Measurements from ENCODE around the gene PSMA5.
"Not testable (repeated sequence)": the region's sequence is repeated elsewhere in the genome, so short reads cannot be mapped to it uniquely, and the experiment has no call there.

The PSMA5 gene

DNA sequence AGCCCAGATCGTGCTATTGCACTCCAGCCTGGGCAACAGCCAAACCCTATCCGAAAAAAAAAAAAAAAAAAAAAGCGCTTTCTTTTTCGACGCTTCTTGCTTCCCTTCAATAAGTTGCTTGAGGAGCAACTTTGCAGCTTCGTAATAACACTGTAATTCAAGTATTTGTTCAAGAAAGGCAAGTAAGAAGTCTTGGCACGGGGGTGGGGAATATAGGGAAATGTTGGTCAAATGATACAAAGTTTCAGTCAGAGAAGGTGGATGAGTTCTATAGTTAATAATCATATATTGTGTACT lies 871 bp upstream of the PSMA5 start:
- DNase-seq = no peak

DNA sequence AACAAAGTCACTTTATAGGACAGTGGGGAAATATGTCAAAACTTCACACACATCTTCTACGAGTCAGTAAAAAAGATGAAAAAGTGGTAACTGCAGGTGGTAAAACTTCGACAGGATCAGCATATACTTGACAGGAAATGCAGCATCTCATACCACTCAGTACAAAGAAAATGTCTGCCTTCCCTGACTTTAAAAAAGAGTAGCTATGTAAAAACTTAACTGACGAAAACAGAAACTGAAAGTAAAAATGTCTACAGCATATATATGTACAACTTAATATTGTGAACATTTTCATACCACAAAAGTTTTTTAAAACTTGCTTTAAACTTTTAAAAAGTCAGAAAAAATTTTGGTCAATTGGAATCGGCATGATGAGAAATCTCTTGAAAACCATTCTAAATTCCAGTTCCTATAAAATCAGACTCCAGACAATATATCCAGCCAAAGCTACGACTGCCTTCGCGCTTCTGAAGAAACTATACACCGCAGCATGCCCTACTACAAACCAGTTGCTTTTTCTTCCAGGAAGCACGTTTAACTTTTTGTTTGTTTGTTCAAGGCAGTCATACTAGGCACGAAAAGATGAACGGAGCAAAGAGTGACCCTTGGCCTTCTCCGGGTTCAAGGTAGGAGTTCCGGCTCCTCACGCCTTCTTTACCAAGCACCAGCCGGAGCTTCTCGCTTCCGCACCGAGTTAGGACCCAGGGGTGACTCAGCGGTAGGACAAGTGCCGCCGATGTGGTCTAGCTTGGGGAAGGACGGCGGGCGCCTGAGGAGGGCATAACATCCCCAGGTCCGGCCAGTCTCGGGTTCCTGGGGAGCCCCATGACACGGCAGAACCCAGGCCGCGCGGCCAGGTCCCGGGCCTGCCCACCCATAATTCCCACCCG lies 612 bp downstream of the PSMA5 start:
- DNase-seq = peak; percentile 66

- no peak for DNase-seq
Measured at GRCh38 chr1:109423498-109423897, 2.8 kb downstream of the PSMA5 start.

GRCh38 chr1:109412551-109412950 lies 13.7 kb downstream of the PSMA5 start:
- no peak for DNase-seq

- peak; percentile 25 for DNase-seq
Measured at GRCh38 chr1:109404838-109405237, 21.4 kb downstream of the PSMA5 start.

- no peak for DNase-seq
Measured at GRCh38 chr1:109402025-109402424, 24.2 kb downstream of the PSMA5 start.

GRCh38 chr1:109400035-109400655 lies 26.1 kb downstream of the PSMA5 start:
- DNase-seq = no peak

DNA sequence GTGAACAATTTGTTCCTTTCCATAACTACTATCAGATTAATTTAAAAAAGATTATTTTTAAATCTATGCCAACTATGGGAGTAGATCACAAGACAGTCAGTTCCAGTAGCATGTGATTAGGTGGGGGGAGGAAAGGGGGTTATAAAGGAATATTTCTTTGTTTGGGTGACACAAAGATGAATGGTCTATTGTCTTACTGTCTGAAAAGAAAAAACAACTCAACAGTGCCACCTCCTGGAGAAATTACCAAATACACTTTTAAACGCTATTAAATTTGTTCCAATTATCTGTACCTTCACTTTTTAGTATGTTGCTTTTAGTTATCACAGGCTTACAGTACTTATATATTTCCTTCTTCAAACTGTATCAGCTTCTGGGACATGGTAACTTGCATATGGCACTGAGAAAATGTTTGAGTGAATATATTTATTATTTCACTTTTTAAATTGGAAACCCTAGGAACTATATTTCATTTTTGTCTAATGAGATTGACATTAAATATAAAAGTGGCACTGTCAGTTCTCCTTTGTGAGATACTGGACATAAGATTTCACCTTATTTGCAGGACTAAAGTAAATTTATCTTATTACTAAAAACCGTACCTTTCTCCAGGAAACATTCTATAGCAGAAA lies 26.8 kb downstream of the PSMA5 start:
- DNase-seq = peak; percentile 18

DNA sequence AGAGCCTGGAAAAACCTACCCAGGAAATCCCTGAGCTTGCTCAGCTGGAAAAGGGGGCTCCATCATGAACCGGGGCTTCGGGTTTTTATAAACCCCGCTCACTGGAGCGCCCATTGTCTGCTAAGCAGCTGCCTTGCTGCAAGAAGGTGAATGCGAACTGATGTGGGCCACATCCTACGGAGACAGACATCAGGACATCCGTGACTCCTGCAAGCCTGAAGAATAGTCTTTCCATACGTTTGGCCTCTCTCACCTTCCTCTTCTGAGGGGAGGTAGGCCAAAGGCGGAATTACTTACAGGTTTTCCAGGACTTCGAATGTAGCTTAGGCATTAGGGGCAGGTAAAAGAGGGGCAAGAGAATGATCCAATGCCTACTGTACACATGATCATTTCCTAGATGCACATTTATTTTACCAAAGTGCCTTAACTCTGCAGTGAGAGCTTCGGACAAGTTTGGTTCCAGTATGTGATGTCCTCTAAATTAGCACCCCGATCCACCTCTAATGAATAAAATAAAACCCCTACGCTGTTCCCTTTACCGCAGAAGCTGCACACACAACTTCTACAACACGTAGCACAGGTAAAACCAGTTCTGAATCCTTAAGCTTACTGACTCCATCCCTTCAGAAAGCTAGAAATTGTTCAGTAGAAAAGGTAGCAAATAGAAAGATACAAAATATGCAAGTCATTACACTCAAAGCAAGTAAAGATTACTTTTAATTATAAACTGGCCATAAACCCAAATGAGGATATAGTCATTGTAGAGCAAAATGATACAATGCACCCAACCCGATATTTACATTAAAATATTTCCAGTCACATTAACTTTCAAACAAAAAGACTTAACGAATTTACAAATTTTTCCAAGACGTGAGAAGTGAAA lies 27.7 kb downstream of the PSMA5 start:
- DNase-seq = no peak

DNA sequence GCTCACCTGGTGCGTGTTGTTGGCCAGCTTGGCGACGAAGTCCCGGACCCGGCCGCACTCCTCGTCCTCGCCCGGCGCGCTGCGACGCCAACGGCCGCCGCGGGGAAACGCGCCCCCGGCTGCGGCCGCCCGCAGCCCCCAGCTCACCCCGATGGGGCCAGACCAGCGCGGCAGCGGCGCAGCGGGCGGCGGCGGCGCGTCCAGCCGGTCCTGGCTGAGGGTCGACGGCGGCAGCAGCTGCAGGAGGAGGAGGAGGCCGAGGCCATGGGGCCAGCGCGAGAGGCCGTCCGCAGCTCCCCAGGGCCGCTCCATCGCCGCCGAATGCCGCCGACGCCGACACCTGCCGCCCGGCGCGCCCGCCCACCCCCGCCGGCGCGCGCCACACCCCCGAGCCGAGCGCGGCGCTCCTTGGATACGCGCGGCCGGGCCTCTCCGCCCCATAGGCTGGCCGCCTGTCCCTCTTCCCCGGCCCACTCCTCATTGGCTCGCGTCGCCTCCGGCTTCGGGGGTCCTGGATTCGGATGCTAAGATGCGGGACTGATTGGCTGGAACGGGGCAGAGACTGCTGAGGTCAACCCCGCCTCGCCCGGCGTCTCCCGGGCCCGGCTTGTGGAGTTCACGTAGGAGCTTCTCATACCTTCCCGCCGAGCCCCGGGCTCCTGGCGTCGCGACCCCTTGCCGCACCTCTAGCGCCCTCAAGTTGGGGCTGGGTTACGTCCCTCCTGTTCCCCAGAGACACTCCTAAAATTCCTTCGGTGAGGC lies 28.5 kb downstream of the PSMA5 start, which contains the start of gene SORT1:
SORT1 (minus strand) TSS at position 338 of the 762 bp plus-strand sequence; CDS start at position 312, 26 bp downstream.
- no peak for DNase-seq

DNA sequence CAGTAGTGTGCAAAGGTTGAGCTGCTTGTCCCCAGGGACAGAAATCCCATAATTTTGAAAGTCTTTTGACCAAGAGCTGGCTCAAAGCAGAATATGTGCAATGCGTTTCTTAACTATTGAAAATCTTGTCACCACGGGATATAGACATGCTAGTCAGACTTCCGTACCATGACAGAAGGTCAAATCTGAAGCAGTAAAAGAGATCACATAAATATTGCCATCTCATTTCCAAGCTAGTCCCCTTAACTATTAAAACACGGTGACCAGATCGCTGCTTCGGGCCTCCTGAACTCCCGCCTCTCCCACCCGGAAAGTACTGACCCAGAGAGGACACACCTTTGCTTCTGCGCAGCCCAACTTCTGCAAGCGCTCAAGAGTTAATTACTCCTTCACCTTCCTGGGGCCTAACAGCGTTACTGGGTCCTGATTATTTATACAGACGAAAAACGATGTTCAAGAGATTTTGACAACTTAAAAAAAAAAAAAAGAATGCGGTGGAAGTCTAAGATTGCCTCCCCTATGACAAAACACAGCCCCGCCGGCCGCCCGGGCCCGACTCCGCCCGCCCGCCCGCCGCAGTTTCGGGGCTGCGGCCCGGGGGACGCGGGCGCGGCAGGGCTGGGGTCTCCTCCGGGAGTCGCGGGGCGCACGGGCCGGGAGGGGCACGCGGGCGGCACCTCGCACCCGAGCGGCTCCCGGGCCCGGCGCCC lies 29.2 kb downstream of the PSMA5 start:
- DNase-seq = no peak

DNA sequence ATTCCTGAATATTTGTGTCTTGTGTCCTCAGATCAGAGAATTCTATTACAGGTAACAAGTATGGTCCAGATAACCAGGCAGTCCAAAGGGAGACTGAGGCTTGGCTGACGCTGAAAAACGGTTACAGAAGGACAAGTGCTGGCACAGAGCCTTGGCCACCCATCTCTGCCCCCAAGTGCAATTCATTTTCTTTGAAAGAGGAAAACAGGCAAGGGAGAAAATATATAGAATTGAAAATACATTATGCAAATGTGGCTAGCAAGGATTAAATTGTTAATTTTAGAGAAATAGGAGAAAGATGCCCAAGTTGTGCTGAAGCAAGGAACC lies 29.8 kb downstream of the PSMA5 start:
- DNase-seq = no peak

DNA sequence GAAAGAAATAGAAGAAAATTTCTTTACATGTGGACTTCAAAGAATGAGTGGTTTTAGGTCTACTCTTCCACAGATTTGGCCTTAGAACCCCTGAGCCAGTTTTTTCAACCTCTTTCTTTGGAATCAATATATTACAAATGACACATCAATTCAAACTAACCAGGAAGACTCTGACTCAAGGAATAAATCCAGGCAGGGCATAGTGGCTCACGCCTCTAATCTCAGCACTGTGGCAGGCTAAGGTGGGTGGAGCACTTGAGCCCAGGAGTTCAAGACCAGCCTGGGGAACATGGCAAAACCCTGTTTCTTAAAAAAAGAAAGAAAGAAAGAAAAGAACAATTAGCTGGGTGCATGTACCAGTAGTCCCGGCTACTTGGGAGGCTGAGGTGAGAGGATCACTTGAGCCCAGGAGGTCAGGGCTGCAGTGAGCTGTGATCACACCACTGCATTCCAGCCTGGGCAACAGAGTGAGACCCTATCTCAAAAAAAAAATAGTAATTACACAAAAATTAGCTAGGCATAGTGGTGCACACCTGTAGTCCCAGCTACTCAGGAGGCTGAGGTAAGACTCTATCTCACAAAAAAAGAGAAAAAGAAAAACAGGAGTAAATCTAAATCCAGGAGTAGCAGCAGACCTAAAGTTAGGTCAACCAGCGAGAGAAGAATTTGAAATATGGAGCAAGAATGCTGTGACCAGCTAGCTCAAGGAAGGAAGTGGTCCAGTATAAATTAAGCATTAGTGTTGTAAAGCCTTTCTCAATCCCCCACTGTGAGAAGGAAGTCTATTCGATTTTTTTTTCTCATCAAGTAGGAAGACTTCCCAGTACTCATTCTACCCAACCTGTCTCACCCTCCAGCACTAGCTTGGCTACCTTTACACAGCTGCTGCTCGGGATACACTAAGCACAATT lies 30.4 kb downstream of the PSMA5 start:
- DNase-seq = peak; percentile 79

DNA sequence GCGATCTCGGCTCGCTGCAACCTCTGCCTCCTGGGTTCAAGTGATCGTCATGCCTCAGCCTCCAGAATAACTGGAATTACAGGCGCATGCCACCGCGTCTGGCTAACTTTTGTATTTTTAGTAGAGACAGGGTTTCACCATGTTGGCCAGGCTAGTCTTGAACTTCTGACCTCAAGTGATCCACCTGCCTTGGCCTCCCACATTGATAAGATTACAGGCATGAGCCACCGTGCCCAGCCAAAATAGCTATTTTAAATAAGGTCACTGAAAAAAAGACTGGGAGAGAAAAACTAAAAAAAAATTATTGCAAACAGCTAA lies 31.0 kb downstream of the PSMA5 start:
- not testable (repeated sequence) for DNase-seq

DNA sequence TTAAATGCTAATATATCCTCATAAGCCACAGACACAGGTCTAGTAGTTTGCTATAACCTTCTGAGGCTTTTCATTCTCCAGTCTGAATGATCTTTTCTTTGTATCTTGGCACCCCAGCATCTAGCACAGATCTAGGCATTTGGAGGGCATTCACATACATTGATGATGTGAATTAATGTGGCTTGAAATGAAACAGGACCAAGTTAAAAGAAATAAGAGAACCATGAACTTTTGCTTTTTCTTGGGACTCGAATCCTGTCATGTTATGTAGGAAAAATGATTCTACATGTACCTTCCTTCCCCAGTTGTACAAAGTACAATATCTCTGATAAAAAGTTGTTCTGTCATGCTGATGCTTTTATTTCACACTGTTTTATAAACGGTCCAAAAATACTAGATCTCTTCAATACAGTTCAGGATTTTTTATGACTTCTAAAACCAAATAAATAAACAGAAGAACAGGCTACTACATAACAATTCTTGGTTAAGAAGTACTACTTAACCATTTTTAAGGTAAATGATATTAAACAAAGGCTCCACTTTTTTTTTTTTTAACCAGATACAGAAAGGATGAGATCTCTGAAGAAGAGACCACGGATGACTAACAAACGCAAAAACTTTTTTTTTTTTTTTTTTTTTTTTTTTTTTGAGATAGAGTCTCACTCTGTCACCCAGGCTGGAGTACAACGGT lies 31.5 kb downstream of the PSMA5 start:
- DNase-seq = no peak

- DNase-seq = no peak
Measured at GRCh38 chr1:109393617-109394233, 32.5 kb downstream of the PSMA5 start.

- DNase-seq = peak; percentile 64
Measured at GRCh38 chr1:109392788-109393616, 33.2 kb downstream of the PSMA5 start.

DNA sequence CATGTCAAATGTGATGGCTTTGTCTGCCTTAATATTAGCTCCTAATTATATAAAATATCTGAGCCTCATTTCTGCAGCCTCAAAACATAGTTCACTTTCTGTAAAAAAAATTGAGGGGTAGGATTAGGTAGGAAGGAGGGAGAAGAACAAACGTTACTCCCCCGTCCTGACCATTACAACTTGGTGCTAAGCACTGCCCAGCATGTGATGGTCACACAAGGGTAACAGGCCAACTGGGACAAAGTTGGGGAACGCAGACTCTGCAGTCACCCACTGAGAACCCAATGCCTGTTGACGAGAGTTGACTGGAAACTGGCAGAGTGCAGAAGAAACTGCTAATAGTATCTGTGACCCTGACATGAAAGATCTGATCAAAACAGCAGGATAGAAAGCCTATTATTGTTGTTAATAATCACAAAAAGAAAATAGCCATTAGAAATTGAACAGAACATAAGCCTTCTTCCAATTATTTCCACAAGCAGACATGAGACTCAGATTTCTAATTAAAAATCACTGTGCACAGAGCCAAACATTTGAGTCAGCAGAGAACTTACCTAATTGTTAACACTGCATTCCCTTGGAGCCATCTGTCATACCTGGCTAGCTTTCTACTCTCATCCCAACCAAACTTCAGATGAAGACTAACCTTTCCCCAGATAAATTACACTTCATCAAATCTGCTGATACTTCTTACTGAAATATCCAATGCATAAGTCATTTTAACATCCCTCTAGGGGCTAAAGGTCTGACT lies 34.0 kb downstream of the PSMA5 start:
- DNase-seq = no peak

Data from MV-4-11 (cell line).